HTERT RPE-1 (cell line): ENCODE data around the gene GEMIN7.

Experiments
- in situ Hi-C: fragments of 300-500 bp; cut with MboI; formaldehyde crosslinking; loops from 4 replicates; pipeline ENCODE4 v1.14.3; 2020; ENCODE audit warnings: low sequenced_read_pairs

Gene GEMIN7, protein sequence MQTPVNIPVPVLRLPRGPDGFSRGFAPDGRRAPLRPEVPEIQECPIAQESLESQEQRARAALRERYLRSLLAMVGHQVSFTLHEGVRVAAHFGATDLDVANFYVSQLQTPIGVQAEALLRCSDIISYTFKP

DNA sequence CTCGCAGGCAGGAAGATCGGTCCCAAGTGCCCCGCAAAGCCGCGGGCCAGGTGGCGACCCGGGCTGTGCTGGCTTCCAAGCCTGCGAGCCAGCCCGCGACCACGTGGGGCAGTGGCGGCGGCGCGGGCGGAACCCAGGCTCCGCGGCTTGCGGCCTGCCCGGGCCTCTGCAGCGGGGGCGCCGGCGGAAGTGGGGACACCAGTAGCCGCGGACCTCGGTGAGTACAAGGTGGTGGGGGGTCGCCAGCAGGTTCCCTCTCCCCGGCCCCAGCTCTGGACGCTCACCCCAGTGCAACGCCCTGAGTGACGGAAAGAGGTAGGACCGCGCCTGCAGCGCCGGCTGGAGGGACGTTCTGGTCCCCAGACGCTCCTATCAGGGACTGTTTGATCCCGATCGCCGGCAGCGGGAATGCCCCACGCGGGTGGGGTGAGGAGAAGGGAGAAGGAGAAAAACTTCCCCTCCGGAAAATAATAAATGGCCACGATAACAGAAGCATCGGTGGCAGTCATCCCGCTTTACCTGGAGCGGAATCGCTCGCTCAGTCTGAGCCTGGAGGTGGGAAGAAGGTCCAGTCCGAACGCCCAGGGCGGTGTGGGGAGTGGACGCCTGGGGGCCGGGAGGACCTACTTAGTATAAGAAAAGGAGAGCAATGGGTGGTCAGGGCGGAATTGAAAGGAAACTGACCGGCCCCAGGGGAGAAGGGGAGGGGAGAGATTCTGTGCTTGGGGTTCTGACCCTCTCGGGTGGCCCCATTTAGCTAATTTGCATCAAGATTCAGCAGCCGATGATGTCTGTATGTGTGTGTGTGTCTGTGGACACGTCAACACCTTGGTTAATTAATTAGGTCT, at the start of gene GEMIN7:
Gene GEMIN7, plus strand, starts transcription at position 198 of the 848 bp plus-strand sequence. CDS start 10,855 bp downstream, outside the sequence.
- in situ Hi-C loops, result no loop called here

DNA sequence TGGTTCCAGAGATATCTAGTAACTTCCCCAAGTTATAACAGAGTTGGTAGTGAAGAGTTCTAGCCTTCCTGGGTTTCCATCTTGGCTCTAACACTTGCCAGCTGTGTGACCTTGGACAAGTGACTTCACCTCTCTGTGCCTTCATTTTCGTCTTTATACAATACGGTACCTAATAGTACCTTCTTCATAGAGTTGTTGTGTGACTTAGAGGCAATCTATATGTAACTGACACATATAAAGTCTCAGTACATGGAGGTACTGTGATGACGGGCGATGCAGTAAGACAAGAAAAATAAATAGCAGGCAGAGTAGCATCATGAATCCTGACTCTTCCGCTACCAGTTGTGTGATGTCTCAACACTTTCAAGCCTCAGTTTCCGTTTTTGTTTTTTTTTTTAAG, 48.2 kb upstream of the GEMIN7 start:
- in situ Hi-C loops, result no loop called here

DNA sequence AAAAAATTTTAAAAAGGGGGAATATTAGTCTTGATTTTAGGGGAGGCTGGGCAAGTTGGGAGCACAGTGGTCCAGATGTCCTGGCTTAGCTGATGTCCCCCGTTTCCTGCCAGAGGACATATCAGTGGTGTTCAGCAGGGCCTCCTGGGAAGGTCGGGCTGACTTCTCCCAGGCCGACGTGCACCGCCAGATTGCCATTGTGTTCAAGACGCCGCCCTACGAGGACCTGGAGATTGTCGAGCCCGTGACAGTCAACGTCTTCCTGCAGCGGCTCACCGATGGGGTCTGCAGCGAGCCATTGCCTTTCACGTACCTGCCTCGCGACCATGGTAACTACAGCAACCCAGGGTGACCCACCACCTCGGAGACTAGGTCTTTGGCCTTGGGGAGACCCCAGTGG, 46.6 kb upstream of the GEMIN7 start:
- in situ Hi-C loops, result no loop called here

DNA sequence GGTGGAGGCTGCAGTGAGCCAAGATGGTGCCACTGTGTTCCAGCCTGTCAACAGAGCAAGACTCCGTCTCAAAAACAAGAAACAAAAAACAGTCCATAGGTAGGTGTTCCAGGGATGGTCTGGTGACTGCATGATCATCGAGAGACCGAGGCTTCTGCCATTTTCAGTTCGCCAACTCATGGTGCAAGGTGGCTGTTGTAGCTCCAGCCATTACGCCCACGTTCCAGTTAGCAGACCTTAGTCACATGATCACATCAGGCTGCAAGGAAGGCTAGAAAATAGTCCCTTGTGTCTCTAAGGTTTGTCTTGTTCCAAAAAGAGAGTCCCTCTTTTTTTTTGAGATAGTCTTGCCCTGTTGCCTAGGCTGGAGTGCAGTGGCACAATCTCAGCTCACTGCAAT, 43.3 kb upstream of the GEMIN7 start:
- in situ Hi-C loops, result no loop called here

DNA sequence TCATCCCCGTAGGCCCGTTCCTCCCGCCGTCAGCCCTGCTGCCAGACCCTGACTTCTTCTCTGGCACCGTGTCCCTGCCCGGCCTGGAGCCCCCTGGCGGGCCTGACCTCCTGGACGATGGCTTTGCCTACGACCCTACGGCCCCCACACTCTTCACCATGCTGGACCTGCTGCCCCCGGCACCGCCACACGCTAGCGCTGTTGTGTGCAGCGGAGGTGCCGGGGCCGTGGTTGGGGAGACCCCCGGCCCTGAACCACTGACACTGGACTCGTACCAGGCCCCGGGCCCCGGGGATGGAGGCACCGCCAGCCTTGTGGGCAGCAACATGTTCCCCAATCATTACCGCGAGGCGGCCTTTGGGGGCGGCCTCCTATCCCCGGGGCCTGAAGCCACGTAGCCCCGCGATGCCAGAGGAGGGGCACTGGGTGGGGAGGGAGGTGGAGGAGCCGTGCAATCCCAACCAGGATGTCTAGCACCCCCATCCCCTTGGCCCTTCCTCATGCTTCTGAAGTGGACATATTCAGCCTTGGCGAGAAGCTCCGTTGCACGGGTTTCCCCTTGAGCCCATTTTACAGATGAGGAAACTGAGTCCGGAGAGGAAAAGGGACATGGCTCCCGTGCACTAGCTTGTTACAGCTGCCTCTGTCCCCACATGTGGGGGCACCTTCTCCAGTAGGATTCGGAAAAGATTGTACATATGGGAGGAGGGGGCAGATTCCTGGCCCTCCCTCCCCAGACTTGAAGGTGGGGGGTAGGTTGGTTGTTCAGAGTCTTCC, 41.5 kb upstream of the GEMIN7 start:
- in situ Hi-C loops, result no loop called here

DNA sequence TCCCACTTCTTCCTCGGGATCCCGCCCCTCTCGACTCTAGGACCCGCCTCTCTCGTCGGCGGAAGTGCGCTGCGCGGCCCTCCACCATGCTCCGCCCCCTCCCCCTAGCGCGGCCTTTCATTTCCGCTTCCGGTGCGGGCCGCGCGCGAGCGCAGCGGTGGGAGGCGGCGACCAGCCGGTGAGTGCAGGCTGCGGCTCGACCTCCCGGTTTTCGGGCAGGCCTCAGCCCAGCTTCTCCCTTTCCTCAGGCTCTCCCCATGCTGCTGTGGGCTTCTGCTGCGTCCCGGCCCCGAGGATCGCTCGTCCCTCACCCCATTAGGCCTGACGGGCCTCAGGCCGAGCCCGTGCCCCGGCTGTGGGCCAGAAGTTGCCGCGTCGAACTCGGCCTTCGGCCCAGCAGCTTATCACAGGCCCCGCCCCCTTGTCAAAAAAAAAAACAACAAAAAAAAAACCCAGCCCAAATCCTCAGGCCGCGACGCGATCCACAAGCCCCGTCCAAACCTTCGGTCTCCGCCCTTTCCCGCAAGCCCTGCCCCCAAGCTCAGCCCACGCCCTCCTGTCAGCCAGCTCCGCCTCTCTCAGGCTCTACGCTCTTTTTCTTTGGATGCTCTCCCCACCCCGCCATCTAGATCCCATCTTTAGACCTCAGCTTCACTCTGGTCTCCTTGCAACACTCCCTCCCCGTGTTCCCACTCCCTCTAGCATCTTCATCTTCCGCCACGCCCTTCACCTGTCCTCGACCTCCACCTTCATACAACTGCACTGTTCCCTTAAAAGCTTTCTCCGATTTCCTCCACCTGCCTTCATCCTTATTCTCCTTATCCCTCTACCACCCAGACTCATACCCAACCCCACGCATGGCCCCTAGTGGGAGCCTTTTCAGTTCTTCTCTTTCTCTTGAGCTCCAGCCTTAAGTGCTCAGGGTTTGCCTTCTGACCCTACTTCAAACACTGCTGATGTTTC, 39.8 kb upstream of the GEMIN7 start, which contains the start of gene CLASRP:
Gene CLASRP, plus strand, starts transcription at position 115 of the 963 bp plus-strand sequence. CDS start 1,168 bp downstream, outside the sequence.
- in situ Hi-C loops, result no loop called here

DNA sequence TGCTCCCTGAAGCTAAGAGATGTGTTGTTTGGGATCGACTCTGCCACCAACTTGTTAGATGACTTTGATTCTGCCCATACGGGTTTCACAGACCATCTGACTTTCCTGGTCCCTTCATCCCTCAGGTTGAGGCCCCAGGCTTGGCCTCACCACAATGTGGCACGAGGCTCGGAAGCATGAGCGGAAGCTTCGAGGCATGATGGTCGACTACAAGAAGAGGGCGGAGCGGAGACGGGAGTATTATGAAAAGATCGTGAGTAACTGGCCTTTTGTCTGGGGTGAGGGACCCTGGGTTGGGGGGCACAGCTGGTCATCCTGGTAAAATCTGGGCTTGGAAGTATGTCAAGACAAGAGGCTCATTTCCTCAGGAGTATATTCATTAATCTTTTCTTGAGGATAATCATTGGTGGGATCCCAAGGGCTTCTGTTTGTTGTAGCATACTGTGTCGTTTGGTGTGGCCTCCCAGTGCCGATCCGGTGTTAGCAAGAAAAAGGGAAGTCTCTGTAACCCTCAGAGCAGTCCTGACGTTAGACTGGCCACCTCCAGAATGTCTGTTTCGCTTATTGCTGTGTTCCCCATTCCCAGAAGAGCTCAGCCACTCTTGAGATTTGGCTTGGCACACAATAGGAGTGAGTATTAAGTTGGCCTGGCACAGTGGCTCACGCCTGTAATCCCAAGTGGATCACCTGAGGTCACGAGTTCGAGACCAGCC, 38.8 kb upstream of the GEMIN7 start:
- in situ Hi-C loops, result no loop called here

DNA sequence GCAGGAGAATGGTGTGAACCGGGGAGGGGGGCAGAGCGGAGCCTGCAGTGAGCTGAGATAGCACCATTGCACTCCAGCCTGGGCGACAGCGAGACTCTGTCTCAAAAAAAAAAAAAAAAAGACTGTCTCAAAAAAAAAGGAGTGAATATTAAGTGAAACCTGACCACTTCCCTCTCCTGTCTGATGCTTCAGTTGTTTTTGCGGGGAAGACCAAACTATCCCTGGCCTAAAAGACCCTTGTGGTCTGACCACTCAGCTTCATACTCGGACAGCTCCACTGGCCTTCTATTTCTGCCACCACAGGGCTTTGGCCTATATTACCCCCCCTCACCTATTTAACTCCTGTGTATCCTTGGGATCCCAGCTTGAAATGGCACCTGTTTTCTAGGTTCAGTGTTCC, 37.9 kb upstream of the GEMIN7 start:
- in situ Hi-C loops, result no loop called here

DNA sequence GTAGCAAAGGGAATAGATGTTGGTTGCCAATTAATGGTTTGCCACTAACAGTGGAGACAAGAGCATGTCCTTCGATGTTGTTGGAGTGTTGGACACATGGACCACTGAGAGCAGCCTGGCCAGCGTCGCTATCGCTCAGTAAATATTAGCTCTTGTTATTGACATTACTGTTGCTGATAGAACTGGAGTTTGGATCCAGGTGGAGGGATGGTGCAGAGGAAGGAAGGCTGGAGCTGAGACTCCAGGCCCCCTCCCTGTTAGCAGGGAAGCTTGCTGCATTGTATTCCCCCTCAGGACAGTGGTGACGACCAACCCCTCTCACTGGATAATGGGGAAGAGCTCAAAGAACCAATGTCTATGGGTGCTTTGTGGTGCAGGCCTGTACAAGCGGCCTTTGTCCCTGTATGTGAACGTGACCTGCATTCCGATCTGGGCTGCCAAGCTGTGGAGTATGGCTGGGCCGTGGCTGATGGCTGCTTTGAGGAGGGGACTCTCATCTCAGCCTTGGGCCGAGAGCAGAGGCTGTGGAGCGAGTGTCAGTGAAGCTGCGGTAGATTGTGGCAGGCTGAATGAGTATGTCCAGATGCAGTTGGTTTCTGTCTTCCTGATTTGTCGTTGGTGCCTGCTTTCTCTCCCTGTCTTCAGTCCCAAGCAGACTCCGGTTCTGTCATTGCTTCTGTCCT, 33.2 kb upstream of the GEMIN7 start:
- in situ Hi-C loops, result no loop called here

DNA sequence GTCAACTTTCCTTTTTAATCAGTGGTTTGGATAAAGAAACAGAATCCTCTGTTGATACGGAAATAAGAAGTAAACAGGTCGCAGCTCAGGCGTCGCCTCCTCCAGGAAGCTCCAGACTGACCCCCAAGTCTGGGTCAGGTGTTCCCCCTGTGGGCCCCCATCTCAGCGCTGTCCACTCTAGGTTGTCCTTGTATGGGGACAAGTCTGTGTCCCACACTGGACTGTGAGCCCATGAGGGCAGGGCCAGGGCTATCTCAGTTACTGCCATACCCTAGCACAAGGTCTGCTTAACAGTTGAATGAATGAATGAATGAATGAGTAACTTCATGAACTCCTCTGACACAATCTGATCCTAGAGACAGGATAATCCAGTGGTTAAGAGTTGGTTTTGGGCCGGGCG, 32.7 kb upstream of the GEMIN7 start:
- in situ Hi-C loops, result no loop called here

DNA sequence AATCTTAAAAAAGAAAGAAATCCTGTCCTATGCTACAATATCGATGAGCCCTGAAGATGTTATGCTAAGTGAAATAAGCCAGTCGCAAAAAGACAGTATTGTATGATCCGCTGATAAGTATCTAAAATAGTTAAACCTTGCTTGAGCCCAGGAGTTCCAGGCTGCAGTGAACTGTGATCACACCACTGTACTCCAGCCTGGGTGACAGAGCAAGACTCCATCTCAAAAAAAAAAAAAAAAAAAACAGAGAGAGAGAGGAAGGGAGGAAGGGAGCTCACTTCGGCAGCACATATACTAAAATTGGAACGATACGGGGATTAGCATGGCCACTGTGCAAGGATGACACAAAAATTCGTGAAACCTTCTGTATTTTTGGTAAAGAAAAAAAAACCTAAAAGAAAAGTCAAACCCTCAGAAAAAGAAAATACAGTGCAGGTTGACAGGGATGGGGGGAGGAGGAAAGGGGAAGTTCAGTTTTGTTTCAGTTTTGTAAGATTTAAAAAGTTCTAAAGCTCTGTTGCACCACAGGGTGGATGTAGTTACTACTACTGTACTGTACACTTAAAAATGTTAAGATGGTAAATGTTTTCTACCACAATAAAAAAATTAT, 31.8 kb upstream of the GEMIN7 start:
- in situ Hi-C loops, result no loop called here

DNA sequence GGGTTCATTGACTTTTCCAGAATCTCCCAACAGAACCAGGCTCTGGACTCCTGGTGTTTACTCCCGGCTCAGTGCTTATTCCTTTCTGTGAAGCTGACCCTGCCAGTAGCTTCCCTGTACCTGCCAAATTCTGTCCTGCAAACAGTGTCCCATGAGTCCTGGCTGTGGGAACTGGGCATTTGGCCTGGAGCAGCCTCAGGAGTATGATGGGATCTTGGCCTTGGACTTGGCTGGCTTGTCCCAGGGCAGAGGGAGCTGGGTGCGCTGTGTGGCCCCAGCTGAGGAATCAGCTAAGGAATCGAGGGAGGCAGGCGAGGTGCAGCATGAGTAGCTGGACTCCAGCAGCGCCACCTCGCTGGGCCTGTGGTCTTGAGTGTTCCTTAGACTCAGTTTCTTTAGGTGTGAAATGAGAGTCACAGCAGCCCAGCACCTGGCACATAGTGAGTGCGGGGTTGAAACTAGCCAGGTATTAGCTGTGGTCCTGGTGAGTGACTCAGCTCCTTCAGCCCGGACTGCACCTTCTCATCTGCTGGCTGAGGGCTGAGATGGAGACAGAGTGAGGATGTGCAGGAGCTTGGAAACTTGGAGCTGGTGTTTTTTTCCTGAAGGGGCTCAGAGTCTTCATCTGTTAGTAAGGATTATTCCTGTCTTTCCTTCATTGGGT, 29.9 kb upstream of the GEMIN7 start:
- in situ Hi-C loops, result no loop called here

DNA sequence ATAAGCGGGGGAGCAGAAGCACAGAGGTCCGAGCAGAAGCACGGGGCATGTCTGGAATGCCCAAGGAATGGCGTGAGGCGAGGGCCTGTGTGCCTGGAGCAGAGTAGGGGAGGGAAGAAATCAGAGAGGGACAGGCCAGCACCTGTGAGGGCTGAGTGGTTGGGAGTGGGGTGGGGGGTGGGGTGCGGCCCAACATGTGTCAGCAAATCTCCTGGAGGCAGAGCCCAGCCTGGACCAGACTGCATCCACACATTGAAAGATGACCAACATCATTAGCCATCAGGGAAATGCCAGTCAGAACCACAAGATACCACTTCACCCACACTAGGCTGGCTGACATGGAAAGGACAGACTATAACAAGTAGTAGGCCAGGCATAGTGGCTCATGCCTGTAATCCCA, 29.0 kb upstream of the GEMIN7 start:
- in situ Hi-C loops, result no loop called here

DNA sequence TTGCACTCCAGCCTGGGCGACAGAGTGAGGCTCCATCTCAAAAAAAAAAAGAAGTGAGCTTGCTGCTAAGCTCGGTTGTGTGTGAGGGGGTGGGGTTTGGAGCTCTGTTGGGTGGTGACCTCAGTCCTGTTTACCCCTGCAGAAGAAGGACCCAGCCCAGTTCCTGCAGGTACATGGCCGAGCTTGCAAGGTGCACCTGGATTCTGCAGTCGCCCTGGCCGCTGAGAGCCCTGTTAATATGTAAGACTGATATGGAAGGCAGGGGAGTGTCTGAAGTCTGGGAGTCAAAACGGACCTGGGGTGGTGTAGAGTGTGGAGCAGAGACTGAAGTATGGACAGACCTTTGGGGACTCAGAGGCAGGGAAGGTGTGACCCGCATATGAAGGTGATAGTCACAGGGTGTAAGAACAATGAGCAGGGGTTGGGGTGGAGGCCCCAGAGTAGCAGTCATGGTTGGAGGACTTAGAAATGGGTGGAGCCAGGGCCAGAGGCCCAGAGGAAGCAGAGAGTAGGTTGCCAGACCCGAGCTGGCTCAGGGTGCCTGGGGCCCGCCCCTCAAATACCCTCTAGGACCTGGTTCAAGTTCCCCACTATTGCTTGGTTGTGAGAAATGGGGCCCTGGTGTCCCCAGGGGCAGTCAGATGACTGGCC, 27.0 kb upstream of the GEMIN7 start:
- in situ Hi-C loops, result no loop called here

DNA sequence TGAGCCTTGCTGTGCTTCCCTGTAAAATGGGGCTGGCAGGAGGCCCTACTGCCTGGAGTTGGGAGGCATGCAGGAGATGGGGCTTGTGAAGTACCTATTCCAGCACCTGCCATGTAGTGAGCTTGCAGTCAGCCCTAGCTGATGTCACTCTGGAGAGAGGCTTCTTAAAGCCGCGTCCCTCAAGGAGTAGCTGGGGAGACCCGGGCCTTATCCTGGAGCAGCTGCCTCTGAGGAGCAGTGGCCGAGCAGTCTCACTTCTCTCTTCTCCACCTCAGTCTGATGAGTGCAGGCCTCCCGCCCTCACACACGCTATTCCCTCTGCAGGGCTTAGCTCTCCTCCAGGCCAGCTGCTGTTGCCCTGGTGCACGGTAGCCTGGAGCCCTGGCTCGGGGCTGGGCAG, 22.2 kb upstream of the GEMIN7 start:
- in situ Hi-C loops, result no loop called here

DNA sequence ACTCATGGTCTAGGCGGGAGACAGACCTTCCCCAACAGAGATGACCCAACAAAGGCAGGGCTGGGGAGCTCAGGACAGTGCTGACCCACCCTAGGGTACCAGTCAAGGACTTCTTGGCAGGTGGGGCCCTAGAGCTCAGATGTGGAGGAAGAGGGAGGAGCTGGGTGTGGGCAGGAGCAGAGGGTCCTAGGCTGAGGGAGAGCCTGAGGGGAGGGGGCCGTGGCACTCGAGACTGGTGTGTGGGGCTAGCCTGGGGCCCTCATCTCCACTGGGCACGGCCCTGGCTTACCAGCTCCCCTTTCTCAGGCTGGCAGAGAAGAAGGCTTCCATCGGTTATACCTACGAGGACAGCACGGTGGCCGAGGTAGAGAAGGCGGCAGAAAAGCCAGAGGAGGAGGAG, 21.6 kb upstream of the GEMIN7 start:
- in situ Hi-C loops, result no loop called here

DNA sequence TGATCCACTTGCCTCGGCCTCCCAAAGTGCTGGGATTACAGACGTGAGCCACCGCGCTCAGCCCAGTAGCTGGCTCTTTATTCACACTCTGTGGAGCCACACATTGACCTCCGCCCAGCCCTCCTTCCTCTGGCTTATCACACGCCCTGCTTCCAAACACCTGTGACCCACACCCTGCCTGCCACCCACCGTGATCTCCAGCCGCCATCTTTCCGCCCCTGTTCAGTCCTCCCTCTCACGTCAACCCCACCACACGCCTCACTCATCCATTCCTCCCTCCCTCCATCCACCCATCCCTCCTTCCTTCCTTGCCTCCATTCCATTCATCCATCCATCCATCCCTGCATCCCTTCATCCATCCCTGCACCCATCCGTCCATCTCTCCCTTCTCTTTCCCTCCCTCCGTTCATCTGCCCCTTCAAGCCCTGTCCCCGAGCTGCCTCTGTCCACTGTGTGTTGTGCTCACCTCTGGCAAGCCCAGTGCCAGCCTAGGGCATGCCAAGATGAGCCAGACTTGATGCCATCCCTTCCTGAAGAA, 20.4 kb upstream of the GEMIN7 start:
- in situ Hi-C loops, result no loop called here
